Limb (tissue), 2 donors: ENCODE results near the gene TEAD4.

Experiments used
- DNase-seq, 2 donors: peaks; one replicate each; pipeline ENCODE4 v3.0.0-alpha.2; 2016; ENCODE audit errors: extremely low spot score in 2 of 2

TEAD4 gene

GRCh38 chr12:3078086-3078820 is 119.1 kb downstream of the TEAD4 start:
- no peak for DNase-seq

- no peak for DNase-seq
These were observed 121.9 kb downstream of the TEAD4 start for GRCh38 chr12:3081091-3081490.

- no peak for DNase-seq
These were observed 122.7 kb downstream of the TEAD4 start for GRCh38 chr12:3081886-3082285.

- DNase-seq = no peak
These were observed 124.2 kb downstream of the TEAD4 start for GRCh38 chr12:3083241-3083920.

- no peak for DNase-seq
These were observed 124.7 kb downstream of the TEAD4 start for GRCh38 chr12:3083921-3084347.

- no peak for DNase-seq
These were observed 125.5 kb downstream of the TEAD4 start for GRCh38 chr12:3084742-3085141.

GRCh38 chr12:3085341-3086139 is 126.3 kb downstream of the TEAD4 start:
- no peak for DNase-seq

GRCh38 chr12:3086211-3086610 is 127.0 kb downstream of the TEAD4 start:
- DNase-seq = no peak

GRCh38 chr12:3086729-3087323 is 127.6 kb downstream of the TEAD4 start:
- DNase-seq = no peak

- no peak for DNase-seq
These were observed 128.8 kb downstream of the TEAD4 start for GRCh38 chr12:3087758-3088650.

- DNase-seq = no peak
These were observed 130.4 kb downstream of the TEAD4 start for GRCh38 chr12:3089588-3089987.
